MCF 10A (cell line): ENCODE data around the gene RO60. TPM values are rescaled to one million over a fixed set of nuclear protein-coding genes. Genes with fewer than 3 reads are reported as not detected.

Experiments used
- BruUV-seq: library from RNA; stranded (reverse); fragments of 400-500 nt; replicated peaks from 2 replicates; lab custom pipeline; 2021; lab: Mats Ljungman, UMichigan
- CTCF ChIA-PET: fragments of 300-600 bp; sonication (Branson Sonifier 250); formaldehyde crosslinking; extraction: SDS; loops from one replicate; lab custom pipeline; 2021; ENCODE audit warnings: antibody characterized with exemption, inconsistent platforms; lab: Yijun Ruan, JAX
- POLR2A ChIA-PET: fragments of 300-600, 350-650 bp; sonication (Branson Sonifier 250); formaldehyde crosslinking; extraction: SDS; loops from one replicate; lab custom pipeline; 2020; ENCODE audit warnings: antibody characterized with exemption, inconsistent platforms; lab: Yijun Ruan, JAX
- DNase-seq: peaks from one replicate; pipeline ENCODE4 v3.0.0-alpha.2; 2018; ENCODE audit not compliant: unreplicated experiment
- H3K27ac Mint-ChIP-seq: one replicate; pipeline ENCODE4 v1.8.0; 2022; ENCODE audit warnings: mild to moderate bottlenecking, low read depth, mixed read lengths; ENCODE audit not compliant: unreplicated experiment
- H3K27me3 Mint-ChIP-seq: one replicate; pipeline ENCODE4 v1.8.0; 2022; ENCODE audit warnings: mixed read lengths; ENCODE audit not compliant: insufficient read depth, unreplicated experiment
- H3K36me3 Mint-ChIP-seq: one replicate; pipeline ENCODE4 v1.8.0; 2022; ENCODE audit warnings: mild to moderate bottlenecking, moderate library complexity, mixed read lengths; ENCODE audit not compliant: insufficient read depth, unreplicated experiment
- H3K4me1 Mint-ChIP-seq: one replicate; pipeline ENCODE4 v1.8.0; 2022; ENCODE audit warnings: mixed read lengths; ENCODE audit not compliant: insufficient read depth, unreplicated experiment
- H3K4me3 Mint-ChIP-seq: one replicate; pipeline ENCODE4 v1.8.0; 2022; ENCODE audit warnings: mild to moderate bottlenecking, moderate library complexity, mixed read lengths; ENCODE audit not compliant: unreplicated experiment
- H3K9me3 Mint-ChIP-seq: one replicate; pipeline ENCODE4 v1.8.0; 2022; ENCODE audit warnings: mixed read lengths; ENCODE audit not compliant: unreplicated experiment
- intact Hi-C: fragments of 100-400 bp; cut with micrococcal nuclease; formaldehyde crosslinking; loops from 2 replicates; pipeline ENCODE4 v1.14.1; 2022
- total RNA-seq: library from RNA; stranded (reverse); gene quantifications from 2 replicates; pipeline ENCODE4 v1.2.3, GENCODE V29; 2022
- TF ChIP-seq, protein P1 (sequence below): fragments of 200-600 bp; IDR thresholded peaks from one replicate; pipeline ENCODE4 v1.8.0; 2022; ENCODE audit warnings: antibody characterized with exemption, mild to moderate bottlenecking; ENCODE audit not compliant: unreplicated experiment

RO60 gene
- total RNA-seq, 1 experiment from 2014 or later, result 128 TPM

DNA sequence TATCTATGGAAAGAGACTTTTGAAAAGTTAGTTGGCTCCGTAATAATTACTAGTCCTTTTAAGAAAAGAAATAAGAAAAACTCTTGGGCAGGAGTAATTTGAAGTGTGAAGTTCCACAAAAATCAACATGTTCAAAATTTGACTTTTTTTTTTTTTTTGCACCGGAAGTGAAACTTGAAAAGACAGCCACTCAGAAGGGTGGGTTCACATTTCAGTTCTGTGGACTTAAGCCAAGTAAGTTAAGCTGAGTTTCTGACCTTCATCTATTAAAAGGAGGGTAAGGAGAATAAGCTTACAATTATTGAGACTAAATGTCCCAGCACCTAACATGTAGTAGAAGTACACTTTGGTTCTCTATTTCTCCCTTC lies 11.0 kb downstream of the RO60 start:
- intact Hi-C loops, result no loop called here
- Mint-ChIP-seq H3K27ac (no peak overlapping the region), H3K9me3 (no peaks in the 10 kb centered on the region), H3K4me1 (peaks cover 13% of the 10 kb centered on the region), H3K36me3 (peaks cover 26% of the 10 kb centered on the region), H3K4me3 (no peak overlapping the region), H3K27me3 (no peaks in the 10 kb centered on the region)
- TF ChIP-seq, protein P1, sequence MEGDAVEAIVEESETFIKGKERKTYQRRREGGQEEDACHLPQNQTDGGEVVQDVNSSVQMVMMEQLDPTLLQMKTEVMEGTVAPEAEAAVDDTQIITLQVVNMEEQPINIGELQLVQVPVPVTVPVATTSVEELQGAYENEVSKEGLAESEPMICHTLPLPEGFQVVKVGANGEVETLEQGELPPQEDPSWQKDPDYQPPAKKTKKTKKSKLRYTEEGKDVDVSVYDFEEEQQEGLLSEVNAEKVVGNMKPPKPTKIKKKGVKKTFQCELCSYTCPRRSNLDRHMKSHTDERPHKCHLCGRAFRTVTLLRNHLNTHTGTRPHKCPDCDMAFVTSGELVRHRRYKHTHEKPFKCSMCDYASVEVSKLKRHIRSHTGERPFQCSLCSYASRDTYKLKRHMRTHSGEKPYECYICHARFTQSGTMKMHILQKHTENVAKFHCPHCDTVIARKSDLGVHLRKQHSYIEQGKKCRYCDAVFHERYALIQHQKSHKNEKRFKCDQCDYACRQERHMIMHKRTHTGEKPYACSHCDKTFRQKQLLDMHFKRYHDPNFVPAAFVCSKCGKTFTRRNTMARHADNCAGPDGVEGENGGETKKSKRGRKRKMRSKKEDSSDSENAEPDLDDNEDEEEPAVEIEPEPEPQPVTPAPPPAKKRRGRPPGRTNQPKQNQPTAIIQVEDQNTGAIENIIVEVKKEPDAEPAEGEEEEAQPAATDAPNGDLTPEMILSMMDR, result no peak
- no peak for DNase-seq
- CTCF ChIA-PET, result interaction anchor here (0.6 to 1.4 kb wide), 2 partner anchors 9 to 12 kb away, joined by 3 to 5 read pairs; partner anchors contain the start of gene UCHL5
- no TSS peak for BruUV-seq
- POLR2A ChIA-PET, result interaction anchor here (0.6 to 3.7 kb wide), 7 partner anchors 8 to 38 kb away, joined by 3 to 21 read pairs (median 10); partner anchors contain the start of genes GLRX2, RO60 and UCHL5

DNA sequence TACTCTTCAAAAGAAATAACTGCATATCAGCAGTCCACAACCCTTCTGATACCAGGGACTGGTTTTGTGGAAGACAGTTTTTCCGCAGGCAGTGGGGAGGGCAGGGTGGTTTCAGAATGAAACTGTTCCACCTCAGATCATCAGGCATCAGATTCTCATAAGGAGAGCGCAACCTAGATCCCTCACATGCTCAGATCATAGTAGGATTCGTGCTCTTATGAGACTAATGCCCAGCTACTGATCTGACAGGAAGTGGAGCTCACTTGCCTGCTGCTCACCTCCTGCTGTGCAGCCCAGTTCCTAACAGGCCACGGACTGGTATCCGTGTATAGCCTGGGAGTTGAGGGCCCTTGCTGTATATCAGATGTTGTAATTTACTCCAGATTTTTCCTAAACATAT lies 11.5 kb downstream of the RO60 start:
- TF ChIP-seq, protein P1, result no peak
- H3K36me3 Mint-ChIP-seq, result peaks cover 29% of the 10 kb centered on the region
- ChIA-PET CTCF (interaction anchor here (1.4 kb wide), 1 partner anchor 12 kb away, joined by 5 read pairs; the partner anchor contains the start of gene UCHL5), POLR2A (interaction anchor here (0.6 to 3.7 kb wide), 8 partner anchors 10 to 341 kb away, joined by 3 to 21 read pairs (median 6); partner anchors contain the start of genes CDC73, GLRX2, RO60 and UCHL5)
- H3K27ac Mint-ChIP-seq, result no peak overlapping the region
- no peaks in the 10 kb centered on the region for H3K27me3 Mint-ChIP-seq
- H3K9me3 Mint-ChIP-seq, result no peaks in the 10 kb centered on the region
- intact Hi-C loops, result no loop called here
- no peak for DNase-seq
- peaks cover 9% of the 10 kb centered on the region for H3K4me1 Mint-ChIP-seq
- H3K4me3 Mint-ChIP-seq, result no peak overlapping the region
- BruUV-seq, result no TSS peak

DNA sequence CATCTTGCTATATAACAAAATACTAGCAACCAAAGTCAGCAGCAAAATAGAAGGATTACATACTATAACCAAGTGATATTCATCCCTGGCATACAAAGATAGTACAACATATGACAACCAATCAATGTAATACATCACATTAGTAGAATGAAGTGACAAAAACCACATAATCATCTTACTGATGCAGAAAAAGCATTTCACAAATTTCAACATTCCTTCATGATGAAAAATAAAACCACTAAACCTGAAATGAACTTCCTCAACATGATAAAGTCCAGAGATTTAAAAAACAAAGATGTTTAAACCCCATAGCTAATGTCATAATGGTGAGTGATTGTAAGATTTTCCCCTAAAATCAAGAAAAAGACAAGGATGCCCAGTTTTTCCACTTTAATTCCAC lies 18.6 kb downstream of the RO60 start:
- intact Hi-C loops, result no loop called here
- TF ChIP-seq, protein P1, result no peak
- Mint-ChIP-seq H3K27me3 (no peaks in the 10 kb centered on the region), H3K4me1 (no peaks in the 10 kb centered on the region), H3K9me3 (no peaks in the 10 kb centered on the region), H3K4me3 (no peak overlapping the region), H3K27ac (no peak overlapping the region), H3K36me3 (peaks cover 73% of the 10 kb centered on the region)
- no peak for DNase-seq
- ChIA-PET POLR2A (interaction anchor here (0.6 to 3.2 kb wide), 3 partner anchors 8 to 26 kb away, joined by 3 to 11 read pairs (median 3); partner anchors contain the start of genes GLRX2, RO60 and UCHL5), CTCF (no interaction called here)
- no TSS peak for BruUV-seq

DNA sequence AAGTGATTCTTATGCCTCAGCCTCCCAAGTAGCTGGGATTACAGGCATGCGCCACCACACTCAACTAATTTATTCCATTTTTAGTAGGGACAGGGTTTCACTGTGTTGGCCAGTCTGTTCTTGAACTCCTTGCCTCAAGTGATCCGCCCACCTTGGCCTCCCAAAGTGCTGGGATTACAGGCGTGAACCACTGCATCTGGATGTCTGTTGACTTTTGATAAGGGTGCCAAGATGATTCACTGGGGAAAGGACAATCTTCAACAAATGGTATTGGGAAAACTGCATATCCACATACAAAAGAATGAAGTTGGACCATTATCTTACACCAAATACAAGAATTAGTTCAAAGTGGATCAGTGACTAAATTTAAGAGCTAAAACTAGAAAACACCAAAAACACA lies 19.8 kb downstream of the RO60 start:
- no peak for DNase-seq
- Mint-ChIP-seq H3K9me3 (no peaks in the 10 kb centered on the region), H3K4me1 (no peaks in the 10 kb centered on the region), H3K36me3 (peaks cover 78% of the 10 kb centered on the region), H3K4me3 (no peak overlapping the region), H3K27ac (no peak overlapping the region), H3K27me3 (no peaks in the 10 kb centered on the region)
- TF ChIP-seq, protein P1, result no peak
- CTCF ChIA-PET, result interaction anchor here (0.7 to 1.2 kb wide), 2 partner anchors 12 to 25 kb away, joined by 3 read pairs; no protein-coding TSS in a partner anchor
- BruUV-seq, result no TSS peak
- intact Hi-C loops, result no loop called here
- POLR2A ChIA-PET, result interaction anchor here (0.9 to 3.2 kb wide), 4 partner anchors 13 to 25 kb away, joined by 3 to 11 read pairs (median 6); partner anchors contain the start of genes GLRX2, RO60 and UCHL5
